Endothelial cell of umbilical vein (primary cell): ENCODE measurements around the gene CHRD.

ENCODE experiments used
- EZH2 ChIP-seq: IDR thresholded peaks from 2 replicates; pipeline ENCODE4 v1.6.1; 2012; ENCODE audit warnings: borderline replicate concordance, low read depth, mild to moderate bottlenecking, moderate library complexity, low read length, inconsistent platforms; ENCODE audit not compliant: severe bottlenecking
- FOS ChIP-seq: IDR thresholded peaks from 2 replicates; pipeline ENCODE4 v1.6.1; 2011; ENCODE audit warnings: mild to moderate bottlenecking, low read length, moderate library complexity, borderline replicate concordance; ENCODE audit not compliant: insufficient read depth
- JUN ChIP-seq: IDR thresholded peaks from 2 replicates; pipeline ENCODE4 v1.6.1; 2011; ENCODE audit warnings: borderline replicate concordance, low read depth; ENCODE audit not compliant: insufficient read length, insufficient read depth
- MYC ChIP-seq: IDR thresholded peaks from one replicate; pipeline ENCODE4 v1.6.1; 2011; ENCODE audit warnings: mild to moderate bottlenecking, low read depth, low read length
- POLR2A ChIP-seq: IDR thresholded peaks from 2 replicates; pipeline ENCODE4 v1.6.1; 2012; ENCODE audit warnings: low read depth, mild to moderate bottlenecking, control low read depth, low read length
- POLR2AphosphoS5 ChIP-seq: IDR thresholded peaks from 2 replicates; pipeline ENCODE4 v1.6.1; 2012; ENCODE audit warnings: low read depth, mild to moderate bottlenecking, control low read depth, low read length, moderate library complexity; ENCODE audit not compliant: insufficient read depth
- TF ChIP-seq, protein P1 (sequence below), 2 donors: IDR thresholded peaks; 1 replicate in 1 of 2; 2 replicates in 1 of 2; pipeline ENCODE4 v1.5.1; 2011; ENCODE audit warnings: low read length in 2 of 2, mild to moderate bottlenecking in 2 of 2, moderate library complexity in 2 of 2, control low read depth in 1 of 2, inconsistent platforms in 1 of 2, low read depth in 1 of 2; ENCODE audit not compliant: insufficient read depth in 1 of 2; ENCODE audit errors: extremely low read depth in 1 of 2

DNA sequence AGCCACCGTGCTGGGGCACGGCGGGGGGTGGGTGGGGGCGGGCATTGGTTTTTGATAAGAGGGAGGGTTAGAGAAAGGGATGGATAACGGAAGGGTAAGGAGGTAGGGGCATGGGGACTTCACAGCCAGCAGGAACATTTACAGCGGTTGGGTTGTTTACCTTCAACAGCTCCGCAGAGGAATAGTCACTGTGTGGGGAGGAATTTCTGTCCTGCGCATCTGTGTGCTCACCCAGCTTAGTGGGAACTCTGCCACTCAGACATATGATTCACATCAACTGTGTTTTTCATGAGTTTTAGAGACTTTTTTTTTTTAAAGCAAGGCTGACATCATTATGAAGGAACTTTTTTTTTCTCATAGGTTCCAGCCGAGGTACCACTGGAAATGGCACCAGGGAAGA, 19.6 kb downstream of the CHRD start:
- TF ChIP-seq, protein P1, sequence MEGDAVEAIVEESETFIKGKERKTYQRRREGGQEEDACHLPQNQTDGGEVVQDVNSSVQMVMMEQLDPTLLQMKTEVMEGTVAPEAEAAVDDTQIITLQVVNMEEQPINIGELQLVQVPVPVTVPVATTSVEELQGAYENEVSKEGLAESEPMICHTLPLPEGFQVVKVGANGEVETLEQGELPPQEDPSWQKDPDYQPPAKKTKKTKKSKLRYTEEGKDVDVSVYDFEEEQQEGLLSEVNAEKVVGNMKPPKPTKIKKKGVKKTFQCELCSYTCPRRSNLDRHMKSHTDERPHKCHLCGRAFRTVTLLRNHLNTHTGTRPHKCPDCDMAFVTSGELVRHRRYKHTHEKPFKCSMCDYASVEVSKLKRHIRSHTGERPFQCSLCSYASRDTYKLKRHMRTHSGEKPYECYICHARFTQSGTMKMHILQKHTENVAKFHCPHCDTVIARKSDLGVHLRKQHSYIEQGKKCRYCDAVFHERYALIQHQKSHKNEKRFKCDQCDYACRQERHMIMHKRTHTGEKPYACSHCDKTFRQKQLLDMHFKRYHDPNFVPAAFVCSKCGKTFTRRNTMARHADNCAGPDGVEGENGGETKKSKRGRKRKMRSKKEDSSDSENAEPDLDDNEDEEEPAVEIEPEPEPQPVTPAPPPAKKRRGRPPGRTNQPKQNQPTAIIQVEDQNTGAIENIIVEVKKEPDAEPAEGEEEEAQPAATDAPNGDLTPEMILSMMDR (IDR thresholded peaks at IDR 0.05; ENCODE audit: extremely low read depth in 1 of 2, insufficient read depth in 1 of 2, low read depth in 1 of 2, low read length in 2 of 2) = no peak
- TF ChIP-seq POLR2A = no peak
- TF ChIP-seq EZH2 = no peak
- TF ChIP-seq MYC = no peak
- no peak for TF ChIP-seq JUN
- TF ChIP-seq POLR2AphosphoS5 = no peak
- no peak for TF ChIP-seq FOS
